ENCODE measurements around the gene CHRNB2. TPM values are rescaled to one million over a fixed set of nuclear protein-coding genes. Genes with fewer than 3 reads are reported as not detected.

The CHRNB2 gene
- total and polyA plus RNA-seq, 2 of the 4 experiments (the other 2 are of a cell fraction): under 0.01 to 0.03 TPM

DNA sequence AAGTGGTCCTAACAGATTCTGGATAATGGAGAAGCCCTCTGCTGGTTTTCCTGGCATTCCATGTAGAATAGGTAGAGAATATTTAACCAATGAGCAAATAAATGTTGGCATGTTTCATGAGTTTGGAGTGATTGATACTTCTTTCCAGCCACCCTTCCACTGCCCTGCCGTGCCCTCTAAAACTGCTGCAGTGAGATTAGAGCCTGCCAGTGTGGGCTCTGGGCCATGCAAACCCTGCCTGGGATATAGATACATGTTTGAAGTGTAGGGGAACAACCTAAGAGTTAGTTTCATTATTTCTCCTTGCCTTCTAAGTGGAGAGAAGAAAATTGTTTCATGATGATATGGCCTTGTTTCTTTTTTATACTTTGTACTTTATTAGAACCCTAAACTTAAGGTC is 19.6 kb upstream of the CHRNB2 start:
- H2BK15ac ChIP-seq (ENCODE audit: low read depth, low read length): no peak overlapping the region
- no peak overlapping the region for H2BK5ac ChIP-seq (ENCODE audit: low read depth, low read length, poor library complexity, severe bottlenecking)
- H3K4me1 ChIP-seq (ENCODE audit: control insufficient read depth, insufficient read depth, low read length): peaks cover under 1% of the 10 kb centered on the region; the same call in 1 of the 2 replicates
- H2AK5ac ChIP-seq (ENCODE audit: low read depth, low read length): no peak overlapping the region
- no TSS peak for BruUV-seq (replicated peaks)
- H3K23ac ChIP-seq (ENCODE audit: low read depth, low read length): no peak overlapping the region
- no peak overlapping the region for H2BK20ac ChIP-seq (ENCODE audit: low read depth, low read length)
- H3K56ac ChIP-seq (ENCODE audit: extremely low read depth, insufficient read depth, low read length): no peak overlapping the region
- intact Hi-C loops (cut with micrococcal nuclease): loop anchor here (5.0 kb wide), 2 partner anchors 141 to 196 kb away; partner anchors contain the start of gene IL6R
- no peak overlapping the region for H3K14ac ChIP-seq (replicated peaks; ENCODE audit: low read depth, low read length)
- no peak overlapping the region for H3K27ac ChIP-seq (ENCODE audit: insufficient read depth, low read length)
- H4K5ac ChIP-seq (ENCODE audit: low read depth, low read length): no peak overlapping the region
- H3K4me3 ChIP-seq (ENCODE audit: insufficient read depth, low read depth, low read length): no peak overlapping the region
- DNase-seq: no peak
- H3K18ac ChIP-seq (ENCODE audit: low read depth, low read length): no peak overlapping the region
- no peak overlapping the region for H4K91ac ChIP-seq (ENCODE audit: insufficient read depth, low read depth, low read length)
- peaks cover 21% of the 10 kb centered on the region; the same call in 1 of the 2 replicates for H4K20me1 ChIP-seq (ENCODE audit: insufficient read depth, low read length)
- H2AFZ ChIP-seq (replicated peaks; ENCODE audit: low read length, poor library complexity): no peak overlapping the region
- TF ChIP-seq POLR2A (IDR thresholded peaks at IDR 0.05; ENCODE audit: low read depth, low read length) (no peak), FOS (IDR thresholded peaks at IDR 0.05; ENCODE audit: low read depth, low read length) (no peak), RAD21 (IDR thresholded peaks at IDR 0.05; ENCODE audit: low read length) (no peak), BHLHE40 (IDR thresholded peaks at IDR 0.05; ENCODE audit: low read depth, low read length) (no peak), CEBPB (IDR thresholded peaks at IDR 0.05; ENCODE audit: low read depth, low read length) (no peak), RCOR1 (IDR thresholded peaks at IDR 0.05; ENCODE audit: insufficient replicate concordance, low read length) (no peak), CHD1 (IDR thresholded peaks at IDR 0.05; ENCODE audit: low read depth, low read length) (no peak)
- TF ChIP-seq, protein P1, sequence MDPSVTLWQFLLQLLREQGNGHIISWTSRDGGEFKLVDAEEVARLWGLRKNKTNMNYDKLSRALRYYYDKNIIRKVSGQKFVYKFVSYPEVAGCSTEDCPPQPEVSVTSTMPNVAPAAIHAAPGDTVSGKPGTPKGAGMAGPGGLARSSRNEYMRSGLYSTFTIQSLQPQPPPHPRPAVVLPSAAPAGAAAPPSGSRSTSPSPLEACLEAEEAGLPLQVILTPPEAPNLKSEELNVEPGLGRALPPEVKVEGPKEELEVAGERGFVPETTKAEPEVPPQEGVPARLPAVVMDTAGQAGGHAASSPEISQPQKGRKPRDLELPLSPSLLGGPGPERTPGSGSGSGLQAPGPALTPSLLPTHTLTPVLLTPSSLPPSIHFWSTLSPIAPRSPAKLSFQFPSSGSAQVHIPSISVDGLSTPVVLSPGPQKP (IDR thresholded peaks at IDR 0.05; ENCODE audit: borderline replicate concordance, low read depth, low read length): no peak
- in situ Hi-C loops (cut with MboI; ENCODE audit: low sequenced_read_pairs): loop anchor here (5.0 kb wide), 1 partner anchor 61 kb away; no protein-coding TSS in a partner anchor
- no peak overlapping the region for H3K4ac ChIP-seq (ENCODE audit: low read depth, low read length)
- H3K4me2 ChIP-seq (ENCODE audit: low read depth, low read length): no peak overlapping the region
- no peak overlapping the region for H2AK9ac ChIP-seq (replicated peaks; ENCODE audit: low read depth, low read length, poor library complexity)
- peaks cover 43% of the 10 kb centered on the region for H3K36me3 ChIP-seq (ENCODE audit: control insufficient read depth, insufficient read depth, low read length)
- no peak overlapping the region for H2BK120ac ChIP-seq (ENCODE audit: low read depth, low read length)
- POLR2A ChIA-PET (ENCODE audit: unreplicated experiment): no interaction called here
- no peak overlapping the region for H3K9ac ChIP-seq (ENCODE audit: low read depth, low read length)
- WGBS, 2 experiments (ENCODE audit: extremely low coverage in 2 of 2, insufficient read length in 1 of 2): no CpG with 5 or more reads among the region's 1 CpG
- H3K27me3 ChIP-seq (ENCODE audit: control insufficient read depth, insufficient read depth, low read length): peaks cover 19% of the 10 kb centered on the region
- no peaks in the 10 kb centered on the region for H3K9me3 ChIP-seq (ENCODE audit: control insufficient read depth, insufficient read depth, low read length)
- no peak overlapping the region for H4K8ac ChIP-seq (ENCODE audit: low read depth in 2 of 2, low read length in 2 of 2)
- CTCF ChIA-PET: no interaction called here
- no peak for ATAC-seq (ENCODE audit: low read depth)
- H3K79me1 ChIP-seq (ENCODE audit: low read depth in 1 of 2, low read length in 2 of 2): peaks cover 4 to 16% of the 10 kb centered on the region in 2 experiments; a peak in 2 of 4 replicates
- H3K9me1 ChIP-seq (ENCODE audit: insufficient read depth, low read length): no peaks in the 10 kb centered on the region; the same call in 1 of the 2 replicates
- dilution Hi-C loops (cut with HindIII; ENCODE audit: low sequenced_read_pairs, unreplicated experiment): no loop called here
